ENCODE measurements around the gene RALGPS2.

RALGPS2 gene

GRCh38 chr1:178927003-178927402 is 202.0 kb downstream of the RALGPS2 start:
- DNase-seq: no peak

- DNase-seq: no peak
Observed at GRCh38 chr1:178928041-178928440, 203.0 kb downstream of the RALGPS2 start.

GRCh38 chr1:178928976-178929375 is 203.9 kb downstream of the RALGPS2 start:
- DNase-seq: no peak

- no peak for DNase-seq
Observed at GRCh38 chr1:178931858-178932551, 207.0 kb downstream of the RALGPS2 start.

- DNase-seq: no peak
Observed at GRCh38 chr1:178932552-178932906, 207.5 kb downstream of the RALGPS2 start.

GRCh38 chr1:178933105-178933561 is 208.1 kb downstream of the RALGPS2 start:
- DNase-seq: no peak

GRCh38 chr1:178933709-178934490 is 208.9 kb downstream of the RALGPS2 start:
- DNase-seq: no peak

- no peak for DNase-seq
Observed at GRCh38 chr1:178934546-178934945, 209.5 kb downstream of the RALGPS2 start.

- no peak for DNase-seq
Observed at GRCh38 chr1:178935610-178936009, 210.6 kb downstream of the RALGPS2 start.

GRCh38 chr1:178937695-178938094 is 212.7 kb downstream of the RALGPS2 start:
- no peak for DNase-seq

- no peak for DNase-seq
Observed at GRCh38 chr1:178938101-178938958, 213.3 kb downstream of the RALGPS2 start.

- no peak for DNase-seq
Observed at GRCh38 chr1:178938959-178939317, 213.9 kb downstream of the RALGPS2 start.

GRCh38 chr1:178939338-178940067 is 214.5 kb downstream of the RALGPS2 start:
- DNase-seq: no peak

- DNase-seq: no peak
Observed at GRCh38 chr1:178940068-178940765, 215.2 kb downstream of the RALGPS2 start.

GRCh38 chr1:178941261-178941689 is 216.2 kb downstream of the RALGPS2 start:
- no peak for DNase-seq

GRCh38 chr1:178941849-178942248 is 216.8 kb downstream of the RALGPS2 start:
- no peak for DNase-seq

- DNase-seq: no peak
Observed at GRCh38 chr1:178942285-178943198, 217.5 kb downstream of the RALGPS2 start.

GRCh38 chr1:178944729-178945128 is 219.7 kb downstream of the RALGPS2 start:
- DNase-seq: no peak

GRCh38 chr1:178945763-178946266 is 220.8 kb downstream of the RALGPS2 start:
- DNase-seq: no peak

GRCh38 chr1:178946416-178946815 is 221.4 kb downstream of the RALGPS2 start:
- DNase-seq: no peak

All from NCI-H1930 (cell line).